Dedifferentiated amniotic fluid mesenchymal stem cell (primary cell): ENCODE results near the gene ABR.

Source experiments
- DNase-seq: peaks from one replicate; pipeline ENCODE4 v3.0.0-alpha.2; 2016; ENCODE audit errors: extremely low spot score

Gene ABR

DNA sequence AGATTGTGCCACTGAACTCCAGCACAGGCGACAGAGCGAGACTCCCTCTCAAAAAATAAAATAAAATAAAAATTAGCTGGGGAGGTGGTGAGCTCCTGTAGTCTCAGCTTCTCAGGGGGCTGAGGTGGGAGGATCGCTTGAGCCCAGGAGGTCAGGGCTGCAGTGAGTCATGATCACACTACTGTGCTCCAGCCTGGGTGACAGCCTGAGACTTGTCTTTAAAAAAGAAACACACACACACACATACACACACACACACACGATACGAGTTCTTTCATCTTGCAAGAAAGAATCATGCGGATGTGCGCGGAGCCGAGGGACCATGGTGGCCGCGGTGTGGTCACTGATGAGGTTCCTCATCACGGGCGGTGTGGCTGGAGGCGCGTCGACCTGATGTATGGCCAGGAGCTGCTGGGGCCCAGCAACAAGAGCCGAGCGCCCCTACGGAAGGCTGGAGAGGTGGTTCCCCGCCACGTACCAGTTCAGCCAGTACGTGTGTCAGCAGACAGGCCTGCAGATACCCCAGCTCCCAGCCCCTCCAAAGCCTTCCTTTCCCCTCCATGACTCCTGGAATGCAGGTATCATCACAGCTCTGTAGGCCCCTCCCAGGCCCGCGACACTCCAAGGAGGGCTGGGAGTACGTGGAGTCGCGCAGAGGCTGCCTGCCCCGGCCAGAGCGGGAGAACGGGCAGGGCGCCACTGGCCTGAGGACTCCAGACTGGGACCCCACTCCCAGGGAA lies 220.9 kb downstream of the ABR start:
- DNase-seq, result no peak

DNA sequence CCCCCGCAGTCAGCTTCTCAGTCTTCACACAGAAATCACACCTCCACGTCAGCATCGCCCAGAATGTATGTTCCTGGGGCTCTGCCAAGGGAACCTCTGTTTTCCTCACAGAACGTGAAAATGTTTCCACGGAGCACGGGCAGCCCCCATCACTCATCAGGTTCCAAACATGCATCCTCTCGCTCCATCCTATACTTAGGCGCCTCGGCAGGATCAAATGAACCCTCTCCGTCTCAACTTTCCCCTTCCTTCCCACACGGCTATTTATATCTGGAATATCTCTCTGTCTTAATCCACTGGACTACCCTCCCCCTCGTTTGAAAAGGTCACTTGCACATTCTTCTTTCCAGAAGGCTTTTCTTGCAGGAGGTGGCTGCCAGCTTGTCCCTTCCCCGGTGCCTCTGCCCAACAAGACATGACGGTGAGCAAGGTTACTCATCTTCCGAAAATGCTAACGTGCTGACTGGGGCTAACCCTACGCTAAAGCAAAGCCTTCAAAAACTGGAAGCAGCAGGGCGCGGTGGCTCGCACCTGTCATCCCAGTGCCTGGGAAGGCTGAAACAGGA lies 221.8 kb downstream of the ABR start:
- no peak for DNase-seq

DNA sequence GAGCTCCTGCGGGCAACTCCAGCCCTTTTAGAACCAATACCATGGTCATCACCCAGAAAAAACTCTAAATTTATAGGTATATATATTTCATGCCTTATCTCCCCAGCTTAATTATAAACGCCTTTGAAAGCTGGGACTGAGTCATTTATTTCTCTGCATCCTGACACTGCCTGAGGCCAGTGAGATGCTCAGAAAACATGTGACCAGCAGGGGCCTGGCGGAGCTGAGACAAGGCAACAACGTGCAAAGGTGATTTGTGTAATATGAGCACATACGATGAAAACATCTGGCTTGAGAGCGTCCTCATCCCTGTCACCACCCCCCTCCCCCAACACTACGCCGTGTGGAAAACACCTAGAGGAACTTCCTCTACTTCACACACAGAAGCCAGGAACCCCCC lies 222.9 kb downstream of the ABR start:
- no peak for DNase-seq

DNA sequence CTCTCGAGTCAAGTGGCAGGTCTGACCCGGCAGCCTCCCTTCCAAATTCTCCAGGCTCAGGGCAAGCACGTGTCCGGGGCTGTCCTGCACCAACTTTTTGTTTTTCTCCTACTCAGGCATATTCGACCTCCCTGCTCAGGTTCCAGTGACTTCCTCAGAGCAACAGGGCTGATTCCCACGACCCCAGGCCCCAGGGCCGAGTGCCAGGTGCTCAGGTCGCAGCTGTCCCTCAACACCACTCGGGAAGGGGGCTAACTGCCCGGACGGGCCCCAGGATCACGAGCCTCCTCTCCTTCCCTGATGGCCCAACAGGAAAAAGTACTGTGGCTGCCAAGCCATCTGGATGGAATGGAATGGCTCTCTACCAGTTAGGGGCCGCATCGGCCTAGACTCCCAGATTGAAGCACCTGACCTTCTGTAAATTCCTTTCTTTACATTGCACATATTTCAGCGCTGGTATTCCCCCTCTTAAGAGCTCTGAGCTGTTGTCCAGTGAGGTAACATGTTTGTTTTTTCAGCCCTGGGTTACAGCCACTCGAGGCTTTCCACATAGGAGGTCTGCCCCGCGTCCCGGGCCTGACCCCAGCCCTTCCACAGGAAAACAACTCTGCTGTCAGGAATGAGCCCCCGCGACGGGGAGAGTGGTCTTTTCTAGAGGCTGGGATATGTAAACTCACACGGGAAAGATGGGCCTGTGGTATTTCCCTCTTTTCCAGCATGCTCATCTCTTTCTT lies 225.2 kb downstream of the ABR start:
- DNase-seq, result no peak

DNA sequence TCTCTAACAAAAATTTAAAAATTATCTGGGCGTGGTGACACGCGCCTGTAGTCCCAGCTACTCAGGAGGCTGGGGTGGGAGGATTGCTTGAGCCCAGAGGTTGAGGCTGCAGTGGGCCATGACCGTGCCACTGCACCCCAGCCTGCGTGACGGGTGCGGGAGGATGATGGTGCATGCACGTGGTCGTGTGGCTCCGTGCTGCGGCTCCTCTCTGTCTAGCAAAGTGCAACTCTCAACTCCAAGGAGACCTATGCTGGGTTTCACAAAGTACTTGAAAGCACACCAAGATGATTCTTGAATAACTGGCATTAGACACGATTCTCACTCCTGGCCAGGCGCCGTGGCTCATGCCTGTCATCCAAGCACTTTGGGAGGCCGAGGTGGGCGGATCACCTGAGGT lies 226.0 kb downstream of the ABR start:
- no peak for DNase-seq
